BLaER1 (cell line): Measurements from ENCODE around the gene LRMDA.

ENCODE experiments used
- H3K27ac ChIP-seq: shearing (Covaris generic); formaldehyde crosslinking; 2 replicates; pipeline ENCODE4 v1.8.1; 2022
- H3K27me3 ChIP-seq: shearing (Covaris generic); formaldehyde crosslinking; 2 replicates; pipeline ENCODE4 v1.8.1; 2022
- H3K36me3 ChIP-seq: shearing (Covaris generic); formaldehyde crosslinking; 2 replicates; pipeline ENCODE4 v1.8.1; 2022
- H3K4me1 ChIP-seq: shearing (Covaris generic); formaldehyde crosslinking; 2 replicates; pipeline ENCODE4 v1.8.1; 2022
- H3K4me2 ChIP-seq: shearing (Covaris generic); formaldehyde crosslinking; 2 replicates; pipeline ENCODE4 v1.8.1; 2022
- H3K4me3 ChIP-seq: shearing (Covaris generic); formaldehyde crosslinking; 2 replicates; pipeline ENCODE4 v1.8.1; 2022
- H3K9ac ChIP-seq: shearing (Covaris generic); formaldehyde crosslinking; 2 replicates; pipeline ENCODE4 v1.8.1; 2022
- H3K9me3 ChIP-seq: shearing (Covaris generic); formaldehyde crosslinking; 2 replicates; pipeline ENCODE4 v1.8.1; 2022
- H4K20me1 ChIP-seq: shearing (Covaris generic); formaldehyde crosslinking; 2 replicates; pipeline ENCODE4 v1.8.1; 2022
- Cebpa-rat ChIP-seq: shearing (Covaris generic); IDR thresholded peaks from 2 replicates; pipeline ENCODE4 v1.8.1; 2022

Gene LRMDA

DNA sequence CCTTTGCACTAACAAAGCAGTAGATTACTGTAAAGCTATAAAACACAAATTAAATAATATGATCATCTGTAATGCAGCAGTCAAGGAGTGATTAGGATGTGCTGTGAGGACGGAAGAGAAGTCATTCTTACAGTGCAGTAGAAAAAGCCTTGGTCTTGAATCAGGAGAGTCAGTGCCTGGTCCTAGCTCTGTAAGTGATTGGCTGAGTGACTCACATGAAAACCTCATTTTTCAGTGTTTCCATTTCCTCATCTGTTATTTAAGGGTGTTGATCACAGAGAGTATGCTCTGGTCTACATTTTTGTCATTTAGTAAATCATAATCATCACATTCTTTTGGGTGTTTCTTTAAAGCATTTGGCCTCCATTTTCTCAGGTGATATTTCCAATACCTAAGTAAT is 717.8 kb downstream of the LRMDA start:
- no peak overlapping the region for H3K27ac ChIP-seq

DNA sequence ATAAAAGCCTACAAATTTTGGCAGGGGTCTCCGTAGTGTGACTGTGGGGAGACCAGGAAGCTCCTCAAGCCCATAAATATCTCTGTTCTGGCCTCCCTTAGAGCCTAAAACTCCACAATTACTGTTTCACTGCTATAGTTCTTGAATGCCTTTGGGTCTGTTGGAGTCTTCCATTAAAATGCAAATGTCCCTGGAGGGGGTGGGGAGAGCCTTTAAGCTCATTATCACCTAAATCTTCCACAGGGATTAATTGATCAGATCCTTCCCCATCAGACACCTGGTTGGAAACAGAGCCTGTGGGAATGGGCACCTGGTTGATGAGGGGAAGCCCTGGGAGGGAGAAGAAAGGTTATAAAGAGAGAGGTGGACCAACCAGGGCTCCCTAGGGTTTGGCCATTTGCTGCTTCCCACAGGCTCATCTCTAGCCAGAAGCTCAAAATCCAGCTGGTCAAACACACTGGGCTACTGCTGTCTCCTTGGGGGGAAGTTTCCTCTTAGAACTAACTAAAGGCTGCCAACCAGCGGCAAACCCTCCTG is 718.2 kb downstream of the LRMDA start:
- Histone ChIP-seq H3K9me3 (no peaks in the 10 kb centered on the region; the same call in 1 of the 2 replicates), H3K4me1 (no peaks in the 10 kb centered on the region), H3K27me3 (no peaks in the 10 kb centered on the region), H4K20me1 (no peaks in the 10 kb centered on the region), H3K4me2 (no peak overlapping the region), H3K36me3 (no peaks in the 10 kb centered on the region), H3K9ac (no peak overlapping the region), H3K4me3 (no peak overlapping the region), H3K27ac (no peak overlapping the region)
- no peak for TF ChIP-seq Cebpa-rat

More for the DNA sequence above, 717.8 kb downstream of the LRMDA start:
- Histone ChIP-seq H3K9me3 (no peaks in the 10 kb centered on the region; the same call in 1 of the 2 replicates), H3K4me1 (no peaks in the 10 kb centered on the region), H3K27me3 (no peaks in the 10 kb centered on the region), H4K20me1 (no peaks in the 10 kb centered on the region), H3K4me2 (no peak overlapping the region), H3K4me3 (no peak overlapping the region), H3K9ac (no peak overlapping the region), H3K36me3 (no peaks in the 10 kb centered on the region)
- no peak for TF ChIP-seq Cebpa-rat

DNA sequence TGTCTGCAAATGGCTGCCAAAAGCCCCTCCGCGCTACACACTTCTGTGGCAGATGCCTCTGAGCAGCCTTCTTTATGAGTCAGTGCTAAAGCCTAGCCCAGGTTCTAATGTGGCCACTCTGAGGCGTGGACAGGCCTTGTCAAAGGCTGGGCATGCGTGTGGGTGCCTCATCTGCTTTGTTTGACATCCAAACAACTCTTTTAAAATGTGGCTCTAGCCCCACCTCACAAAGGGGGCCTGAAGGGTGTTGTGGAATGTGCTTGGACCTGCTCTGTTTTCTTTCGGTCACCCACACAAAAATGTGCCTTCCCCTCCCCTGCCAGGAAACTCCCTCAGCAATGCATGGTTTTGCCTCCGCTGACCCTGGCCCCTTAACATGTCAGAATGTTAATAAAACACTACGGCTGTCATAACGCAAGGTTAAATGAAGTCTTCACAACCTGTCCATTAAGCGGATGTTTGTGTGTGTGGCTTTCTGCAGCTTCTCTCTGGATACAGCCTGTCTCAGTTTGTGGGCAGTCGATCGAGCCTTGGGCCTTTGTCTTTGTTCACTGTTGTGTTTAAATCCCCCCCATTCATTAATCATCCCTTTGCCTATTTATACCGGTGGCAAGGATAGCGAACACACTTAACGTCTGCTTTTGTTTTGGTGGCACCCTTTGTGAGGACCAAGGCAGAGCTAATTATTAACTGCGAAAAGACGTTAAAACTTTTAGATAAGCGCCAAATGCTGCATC is 718.9 kb downstream of the LRMDA start:
- no peak overlapping the region for H3K27ac ChIP-seq
- no peak for TF ChIP-seq Cebpa-rat
- H3K4me3 ChIP-seq, result no peak overlapping the region
- no peaks in the 10 kb centered on the region; the same call in 1 of the 2 replicates for H3K9me3 ChIP-seq
- H3K9ac ChIP-seq, result no peak overlapping the region
- no peak overlapping the region for H3K4me2 ChIP-seq
- no peaks in the 10 kb centered on the region for H3K4me1 ChIP-seq
- no peaks in the 10 kb centered on the region for H3K27me3 ChIP-seq
- no peaks in the 10 kb centered on the region for H3K36me3 ChIP-seq
- H4K20me1 ChIP-seq, result no peaks in the 10 kb centered on the region

- Histone ChIP-seq H3K9me3 (no peaks in the 10 kb centered on the region; the same call in 1 of the 2 replicates), H3K9ac (no peak overlapping the region), H4K20me1 (no peaks in the 10 kb centered on the region), H3K4me1 (no peaks in the 10 kb centered on the region), H3K27me3 (no peaks in the 10 kb centered on the region), H3K4me2 (no peak overlapping the region), H3K36me3 (no peaks in the 10 kb centered on the region), H3K27ac (no peak overlapping the region), H3K4me3 (no peak overlapping the region)
- TF ChIP-seq Cebpa-rat, result no peak
These were observed 719.5 kb downstream of the LRMDA start for GRCh38 chr10:76150876-76151288.

DNA sequence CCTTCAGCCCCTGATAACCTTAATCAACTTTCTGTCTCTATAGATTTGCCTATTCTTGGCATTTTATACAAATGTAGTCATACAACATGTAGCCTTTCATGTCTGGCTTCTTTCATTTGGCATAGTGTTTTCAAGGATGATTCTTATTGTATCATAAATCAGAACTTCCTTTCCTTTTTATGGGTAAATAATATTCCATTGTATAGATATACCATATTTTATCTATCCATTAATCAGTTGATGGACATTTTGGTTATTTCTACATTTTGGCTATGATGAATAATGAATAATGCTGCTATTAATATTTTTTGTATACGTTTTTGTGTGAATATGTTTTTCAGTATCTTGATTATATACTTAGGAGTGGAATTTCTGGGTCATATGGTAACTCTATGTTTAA is 720.8 kb downstream of the LRMDA start:
- Histone ChIP-seq H3K4me3 (no peak overlapping the region), H3K36me3 (no peaks in the 10 kb centered on the region), H3K9me3 (no peaks in the 10 kb centered on the region; the same call in 1 of the 2 replicates), H3K27me3 (no peaks in the 10 kb centered on the region), H3K4me1 (no peaks in the 10 kb centered on the region), H3K27ac (no peak overlapping the region), H4K20me1 (no peaks in the 10 kb centered on the region), H3K9ac (no peak overlapping the region), H3K4me2 (no peak overlapping the region)
- TF ChIP-seq Cebpa-rat, result no peak

DNA sequence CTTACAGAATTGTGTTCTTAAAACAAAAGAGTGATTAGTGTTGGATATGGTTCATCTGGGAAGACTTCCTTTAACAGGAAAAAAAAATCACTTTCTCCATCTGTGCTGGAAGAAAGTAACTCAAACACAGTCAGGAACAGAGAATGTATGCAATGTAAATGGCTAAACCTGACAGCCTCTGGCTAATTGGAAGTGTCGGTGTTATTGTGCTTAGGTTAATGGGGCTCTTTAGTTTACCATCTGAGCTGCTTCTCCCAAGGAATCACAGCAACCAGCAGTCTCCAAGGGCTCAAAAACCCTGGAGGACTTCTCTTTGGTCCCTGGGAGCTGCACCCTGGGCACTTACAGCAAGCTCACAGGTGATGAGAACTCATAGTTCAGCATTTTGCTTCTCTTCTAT is 724.5 kb downstream of the LRMDA start:
- Histone ChIP-seq H3K4me3 (no peak overlapping the region), H3K4me1 (no peaks in the 10 kb centered on the region), H4K20me1 (no peaks in the 10 kb centered on the region), H3K4me2 (no peak overlapping the region), H3K9ac (no peak overlapping the region), H3K9me3 (no peaks in the 10 kb centered on the region; the same call in 1 of the 2 replicates), H3K36me3 (no peaks in the 10 kb centered on the region), H3K27me3 (no peaks in the 10 kb centered on the region), H3K27ac (no peak overlapping the region)
- no peak for TF ChIP-seq Cebpa-rat

DNA sequence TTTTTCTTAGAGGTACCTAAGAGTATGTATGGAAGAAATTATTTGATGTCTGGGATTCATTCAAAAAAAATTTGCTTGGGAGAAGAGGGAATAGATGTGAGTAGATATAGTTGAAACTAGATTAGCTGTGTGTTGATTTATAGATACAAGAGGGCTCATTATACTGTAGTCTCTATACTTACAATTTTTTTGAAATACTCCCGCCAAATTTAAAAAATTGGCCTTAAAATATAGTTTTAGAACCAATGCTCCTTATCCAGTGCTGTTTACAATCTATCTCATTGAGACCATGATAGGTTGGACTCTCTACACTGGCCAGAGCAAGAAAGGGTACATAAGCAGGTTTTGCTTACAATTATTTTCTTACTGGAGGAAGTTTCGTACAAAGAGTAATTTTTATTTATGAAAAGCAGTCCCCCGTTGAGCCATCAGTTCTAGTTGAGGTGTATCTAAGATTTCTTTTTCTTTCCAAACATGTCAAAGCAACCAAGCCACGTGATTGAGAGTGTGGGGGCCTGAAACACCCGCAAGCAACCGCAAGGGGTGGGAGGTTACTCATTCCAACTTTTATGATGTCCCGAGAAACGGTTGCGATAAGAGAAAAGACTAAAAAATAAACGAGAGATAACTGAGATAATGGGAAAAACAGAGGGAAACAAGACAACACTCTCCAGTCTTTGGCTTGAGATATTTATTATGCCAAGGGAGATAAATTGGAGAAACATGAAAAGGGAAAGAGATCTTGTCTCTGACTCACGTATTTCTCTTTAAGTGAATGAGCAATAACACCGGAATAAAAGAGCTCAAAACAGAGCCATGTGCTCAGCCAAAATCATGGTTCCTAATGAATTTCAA is 729.2 kb downstream of the LRMDA start:
- no peak for TF ChIP-seq Cebpa-rat
- Histone ChIP-seq H4K20me1 (no peaks in the 10 kb centered on the region), H3K4me1 (no peaks in the 10 kb centered on the region), H3K4me3 (no peak overlapping the region), H3K9ac (no peak overlapping the region), H3K9me3 (no peaks in the 10 kb centered on the region), H3K27me3 (no peaks in the 10 kb centered on the region), H3K36me3 (no peaks in the 10 kb centered on the region), H3K27ac (no peak overlapping the region), H3K4me2 (no peak overlapping the region)

GRCh38 chr10:76161301-76161582 is 729.8 kb downstream of the LRMDA start:
- no peaks in the 10 kb centered on the region for H3K9me3 ChIP-seq
- H3K4me2 ChIP-seq, result no peak overlapping the region
- H3K36me3 ChIP-seq, result no peaks in the 10 kb centered on the region
- no peaks in the 10 kb centered on the region for H3K27me3 ChIP-seq
- TF ChIP-seq Cebpa-rat, result no peak
- H3K27ac ChIP-seq, result no peak overlapping the region
- H3K9ac ChIP-seq, result no peak overlapping the region
- H3K4me1 ChIP-seq, result no peaks in the 10 kb centered on the region
- no peak overlapping the region for H3K4me3 ChIP-seq
- no peaks in the 10 kb centered on the region for H4K20me1 ChIP-seq

- peaks cover 4% of the 10 kb centered on the region; the same call in 1 of the 2 replicates for H3K9me3 ChIP-seq
- H3K27me3 ChIP-seq, result no peaks in the 10 kb centered on the region
These were observed 737.0 kb downstream of the LRMDA start for GRCh38 chr10:76168437-76168836.

GRCh38 chr10:76169246-76169645 is 737.8 kb downstream of the LRMDA start:
- Histone ChIP-seq H3K27ac (no peak overlapping the region), H4K20me1 (no peaks in the 10 kb centered on the region), H3K9me3 (peaks cover 4% of the 10 kb centered on the region; the same call in 1 of the 2 replicates), H3K4me1 (no peaks in the 10 kb centered on the region), H3K27me3 (no peaks in the 10 kb centered on the region), H3K4me2 (no peak overlapping the region), H3K4me3 (no peak overlapping the region), H3K36me3 (no peaks in the 10 kb centered on the region), H3K9ac (no peak overlapping the region)
- no peak for TF ChIP-seq Cebpa-rat

More at GRCh38 chr10:76168437-76168836, 737.0 kb downstream of the LRMDA start:
- H3K27ac ChIP-seq, result no peak overlapping the region
- no peaks in the 10 kb centered on the region for H4K20me1 ChIP-seq
- no peak overlapping the region for H3K9ac ChIP-seq
- H3K36me3 ChIP-seq, result no peaks in the 10 kb centered on the region
- H3K4me1 ChIP-seq, result no peaks in the 10 kb centered on the region
- H3K4me3 ChIP-seq, result no peak overlapping the region
- no peak for TF ChIP-seq Cebpa-rat
- H3K4me2 ChIP-seq, result no peak overlapping the region
